GM20431 (cell line): ENCODE data around the gene E2F3.

Experiments used
- in situ Hi-C: fragments of 300-500 bp; cut with MseI, MboI; formaldehyde crosslinking; loops from one replicate; pipeline ENCODE4 v1.15.0; 2020; ENCODE audit warnings: low sequenced_read_pairs; ENCODE audit not compliant: unreplicated experiment

Gene E2F3

GRCh38 chr6:20487669-20488375 lies 86.1 kb downstream of the E2F3 start:
- in situ Hi-C loops = loop anchor here (25.0 kb wide), 1 partner anchor 401 kb away; no protein-coding TSS in a partner anchor

GRCh38 chr6:20490591-20490990 lies 88.9 kb downstream of the E2F3 start:
- in situ Hi-C loops = loop anchor here (25.0 kb wide), 1 partner anchor 403 kb away; no protein-coding TSS in a partner anchor

- in situ Hi-C loops = loop anchor here (25.0 kb wide), 1 partner anchor 405 kb away; no protein-coding TSS in a partner anchor
Measured at GRCh38 chr6:20492099-20492498, 90.4 kb downstream of the E2F3 start.

GRCh38 chr6:20497216-20498040 lies 95.7 kb downstream of the E2F3 start:
- in situ Hi-C loops = loop anchor here (25.0 kb wide), 1 partner anchor 410 kb away; no protein-coding TSS in a partner anchor

GRCh38 chr6:20498041-20498385 lies 96.3 kb downstream of the E2F3 start:
- in situ Hi-C loops = loop anchor here (25.0 kb wide), 1 partner anchor 411 kb away; no protein-coding TSS in a partner anchor

- in situ Hi-C loops = no loop called here
Measured at GRCh38 chr6:20509212-20509611, 107.5 kb downstream of the E2F3 start.

GRCh38 chr6:20511852-20512251 lies 110.2 kb downstream of the E2F3 start:
- in situ Hi-C loops = no loop called here

- in situ Hi-C loops = loop anchor here (10.0 kb wide), 2 partner anchors 120 to 230 kb away; partner anchors contain the start of gene E2F3
Measured at GRCh38 chr6:20525208-20525607, 123.5 kb downstream of the E2F3 start.

- in situ Hi-C loops = loop anchor here (10.0 kb wide), 2 partner anchors 124 to 234 kb away; partner anchors contain the start of gene E2F3
Measured at GRCh38 chr6:20529086-20529448, 127.4 kb downstream of the E2F3 start.

- in situ Hi-C loops = no loop called here
Measured at GRCh38 chr6:20532881-20533280, 131.2 kb downstream of the E2F3 start.

GRCh38 chr6:20533746-20534294 lies 132.1 kb downstream of the E2F3 start:
- in situ Hi-C loops = no loop called here

GRCh38 chr6:20534295-20535262 lies 132.9 kb downstream of the E2F3 start, which contains the start of gene CDKAL1:
Gene CDKAL1 (plus strand): TSS chr6:20534457. CDS start chr6:20546351, 11,894 bp downstream.
- in situ Hi-C loops = no loop called here

GRCh38 chr6:20538131-20538662 lies 136.5 kb downstream of the E2F3 start:
- in situ Hi-C loops = no loop called here

GRCh38 chr6:20538907-20539306 lies 137.2 kb downstream of the E2F3 start:
- in situ Hi-C loops = no loop called here

GRCh38 chr6:20539387-20539786 lies 137.7 kb downstream of the E2F3 start:
- in situ Hi-C loops = no loop called here

GRCh38 chr6:20540683-20541082 lies 139.0 kb downstream of the E2F3 start:
- in situ Hi-C loops = no loop called here

GRCh38 chr6:20541382-20541781 lies 139.7 kb downstream of the E2F3 start:
- in situ Hi-C loops = no loop called here

- in situ Hi-C loops = no loop called here
Measured at GRCh38 chr6:20542927-20543602, 141.4 kb downstream of the E2F3 start.
